ENCODE measurements around the gene SPATA25. TPM values are rescaled to one million over a fixed set of nuclear protein-coding genes. Genes with fewer than 3 reads are reported as not detected.
"Not testable (repeated sequence)": the region's sequence is repeated elsewhere in the genome, so short reads cannot be mapped to it uniquely, and the experiment has no call there.

SPATA25 gene
- total and polyA plus RNA-seq, 4 donors, result 0.43 to 7.6 (median 1.2) TPM

- 93% methylated on average over 14 of the region's 14 CpGs for WGBS
- Histone ChIP-seq H3K27me3 (ENCODE audit: control insufficient read depth in 4 of 4, insufficient read depth in 4 of 4, low read length in 3 of 4) (no peaks in the 10 kb centered on the region), H3K4me1 (ENCODE audit: control insufficient read depth in 4 of 4, insufficient read depth in 4 of 4, low read length in 3 of 4) (no peaks in the 10 kb centered on the region), H3K9me3 (ENCODE audit: control insufficient read depth in 4 of 4, low read length in 3 of 4) (no peaks in the 10 kb centered on the region), H3K9ac (ENCODE audit: low read depth in 1 of 2, low read length in 2 of 2) (no peak overlapping the region), H3K27ac (ENCODE audit: low read depth in 1 of 2, low read length in 2 of 2) (no peak overlapping the region), H3K4me3 (ENCODE audit: low read depth in 1 of 3, low read length in 3 of 3) (no peak overlapping the region), H3K36me3 (ENCODE audit: control insufficient read depth in 4 of 4, insufficient read depth in 3 of 4, low read depth in 1 of 4, low read length in 3 of 4) (peaks cover 7 to 21% (median 10%) of the 10 kb centered on the region in 4 donors)
- DNase-seq (ENCODE audit: low spot score), result no peak
- TF ChIP-seq GABPA (IDR thresholded peaks at IDR 0.05 in 1 of 2, conservative IDR thresholded peaks at IDR 0.05 in 1 of 2) (no peak), TAF1 (conservative IDR thresholded peaks at IDR 0.05) (no peak), RAD21 (IDR thresholded peaks at IDR 0.05) (no peak), YY1 (IDR thresholded peaks at IDR 0.05) (no peak)
These were observed 14.8 kb upstream of the SPATA25 start for GRCh38 chr20:45902199-45902701.

- H3K27me3 ChIP-seq (ENCODE audit: control insufficient read depth in 4 of 4, insufficient read depth in 4 of 4, low read length in 3 of 4); H3K27ac ChIP-seq (ENCODE audit: low read depth in 1 of 2, low read length in 2 of 2); H3K9ac ChIP-seq (ENCODE audit: low read depth in 1 of 2, low read length in 2 of 2); DNase-seq (ENCODE audit: low spot score); H3K9me3 ChIP-seq (ENCODE audit: control insufficient read depth in 4 of 4, low read length in 3 of 4); H3K4me1 ChIP-seq (ENCODE audit: control insufficient read depth in 4 of 4, insufficient read depth in 4 of 4, low read length in 3 of 4); H3K4me3 ChIP-seq (ENCODE audit: low read depth in 1 of 3, low read length in 3 of 3): not testable (repeated sequence)
- H3K36me3 ChIP-seq (ENCODE audit: control insufficient read depth in 4 of 4, insufficient read depth in 3 of 4, low read depth in 1 of 4, low read length in 3 of 4), result peaks cover 10 to 28% (median 13%) of the 10 kb centered on the region in 4 donors
- 75% methylated on average over 6 of the region's 6 CpGs for WGBS
These were observed 13.9 kb upstream of the SPATA25 start for GRCh38 chr20:45901332-45901731.

DNA sequence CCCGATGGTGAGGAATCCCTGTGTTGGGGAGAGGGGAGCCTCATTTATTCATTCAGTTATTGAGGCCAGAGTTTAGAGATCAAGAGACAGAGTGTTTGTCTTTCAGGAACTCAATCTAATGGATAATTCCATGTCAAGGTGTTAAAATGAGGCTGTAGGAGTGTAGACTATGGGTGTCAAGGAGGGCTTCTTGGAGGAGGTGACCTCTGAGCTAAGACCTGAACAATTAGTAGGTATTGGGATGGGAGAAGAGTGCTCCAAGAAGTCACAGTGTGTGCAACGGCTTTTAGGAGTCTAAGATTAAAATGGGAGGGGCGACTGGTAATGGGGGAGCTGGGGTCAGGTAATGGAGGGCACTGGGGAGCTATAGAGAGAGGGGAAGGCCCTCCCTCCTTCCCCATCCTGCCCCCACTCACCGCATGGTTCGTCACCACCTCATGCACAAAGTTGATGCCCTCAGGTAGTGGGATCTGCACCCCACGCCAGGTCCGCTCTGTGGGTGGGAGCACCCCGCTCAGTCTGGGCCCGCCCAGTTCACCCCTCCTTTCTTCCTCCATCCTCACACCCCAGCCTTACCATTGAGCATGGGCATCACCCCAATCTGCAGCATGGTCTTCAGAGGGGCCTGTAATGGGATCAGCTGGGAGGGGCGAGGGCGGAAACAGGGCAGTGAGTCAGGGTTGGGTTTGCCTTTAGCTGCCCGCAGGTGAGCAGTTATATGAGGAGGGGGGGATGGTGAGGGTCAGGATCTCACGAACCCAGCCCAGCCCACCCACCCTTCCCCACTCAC lies 11.8 kb upstream of the SPATA25 start:
- Histone ChIP-seq H3K9ac (ENCODE audit: low read depth in 1 of 2, low read length in 2 of 2) (no peak overlapping the region), H3K36me3 (ENCODE audit: control insufficient read depth in 4 of 4, insufficient read depth in 3 of 4, low read depth in 1 of 4, low read length in 3 of 4) (peaks cover 15 to 42% (median 18%) of the 10 kb centered on the region in 4 donors), H3K27me3 (ENCODE audit: control insufficient read depth in 4 of 4, insufficient read depth in 4 of 4, low read length in 3 of 4) (no peaks in the 10 kb centered on the region), H3K9me3 (ENCODE audit: control insufficient read depth in 4 of 4, low read length in 3 of 4) (no peaks in the 10 kb centered on the region), H3K27ac (ENCODE audit: low read depth in 1 of 2, low read length in 2 of 2) (no peak overlapping the region), H3K4me3 (ENCODE audit: low read depth in 1 of 3, low read length in 3 of 3) (no peak overlapping the region), H3K4me1 (ENCODE audit: control insufficient read depth in 4 of 4, insufficient read depth in 4 of 4, low read length in 3 of 4) (no peaks in the 10 kb centered on the region)
- no peak for DNase-seq (ENCODE audit: low spot score)
- WGBS, result 90% methylated on average over 13 of the region's 13 CpGs
- no peak for TF ChIP-seq EGR1 (IDR thresholded peaks at IDR 0.05; ENCODE audit: low read depth in 2 of 2)
- TF ChIP-seq HNF4A (conservative IDR thresholded peaks at IDR 0.05), result no peak
- no peak for TF ChIP-seq JUND (IDR thresholded peaks at IDR 0.05)
- TF ChIP-seq CTCF (IDR thresholded peaks at IDR 0.05; ENCODE audit: low read depth, low read length, missing input control), result no peak
- no peak for TF ChIP-seq ZBTB33 (IDR thresholded peaks at IDR 0.05)
- no peak for TF ChIP-seq MAX (IDR thresholded peaks at IDR 0.05)
- TF ChIP-seq RXRA (IDR thresholded peaks at IDR 0.05), result no peak
- no peak for TF ChIP-seq REST (IDR thresholded peaks at IDR 0.05)
- TF ChIP-seq YY1 (IDR thresholded peaks at IDR 0.05), result no peak
- no peak for TF ChIP-seq HNF4G (IDR thresholded peaks at IDR 0.05)
- TF ChIP-seq FOXA1 (IDR thresholded peaks at IDR 0.05), result no peak
- TF ChIP-seq, protein P1, sequence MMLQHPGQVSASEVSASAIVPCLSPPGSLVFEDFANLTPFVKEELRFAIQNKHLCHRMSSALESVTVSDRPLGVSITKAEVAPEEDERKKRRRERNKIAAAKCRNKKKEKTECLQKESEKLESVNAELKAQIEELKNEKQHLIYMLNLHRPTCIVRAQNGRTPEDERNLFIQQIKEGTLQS (IDR thresholded peaks at IDR 0.05), result no peak
- TF ChIP-seq TAF1 (conservative IDR thresholded peaks at IDR 0.05), result no peak
- no peak for TF ChIP-seq RAD21 (IDR thresholded peaks at IDR 0.05)
- no peak for TF ChIP-seq FOXA2 (IDR thresholded peaks at IDR 0.05)
- no peak for TF ChIP-seq NR2F2 (IDR thresholded peaks at IDR 0.05)
- no peak for TF ChIP-seq SP1 (IDR thresholded peaks at IDR 0.05)
- TF ChIP-seq GABPA (IDR thresholded peaks at IDR 0.05 in 1 of 2, conservative IDR thresholded peaks at IDR 0.05 in 1 of 2), result no peak

All from liver (tissue), 9 donors.